ENCODE results near the gene SLC1A3. TPM values are rescaled to one million over a fixed set of nuclear protein-coding genes. Genes with fewer than 3 reads are reported as not detected.

The SLC1A3 gene
- total and polyA plus RNA-seq, 2 donors from 2014 or later, result 1.1 to 27.8 TPM

DNA sequence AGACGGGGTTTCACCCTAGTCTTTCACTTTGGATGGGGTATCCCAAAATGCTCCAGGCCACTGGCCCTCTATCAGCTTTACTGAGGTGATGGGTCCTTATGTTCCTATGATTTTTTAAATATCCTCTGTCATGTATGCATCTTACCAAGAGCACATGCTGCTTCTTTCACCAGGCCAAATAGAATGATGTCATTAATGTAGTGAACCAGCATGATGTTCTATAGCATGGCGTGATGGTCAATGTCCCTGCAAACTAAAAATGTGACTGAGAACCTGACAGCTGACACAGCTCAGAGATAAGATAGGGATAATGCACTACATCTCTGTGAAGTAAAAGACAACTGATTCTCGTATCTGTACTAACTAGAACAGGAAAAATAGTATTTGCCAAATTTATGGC lies 103.6 kb downstream of the SLC1A3 start:
- Histone ChIP-seq H3K9me3 (ENCODE audit: control insufficient read depth in 2 of 3, insufficient read depth in 1 of 3, low read length in 3 of 3) (peaks cover 0 to 3% (median 0%) of the 10 kb centered on the region in 3 donors), H3K9ac (ENCODE audit: low read length in 3 of 3) (no peak overlapping the region), H3K27ac (ENCODE audit: low read depth in 2 of 2, low read length in 2 of 2) (no peak overlapping the region), H3K4me3 (ENCODE audit: low read length in 3 of 3) (no peak overlapping the region), H3K36me3 (ENCODE audit: control insufficient read depth in 2 of 3, insufficient read depth in 3 of 3, low read length in 3 of 3) (no peaks in the 10 kb centered on the region), H3K4me1 (ENCODE audit: control insufficient read depth in 2 of 3, insufficient read depth in 2 of 3, low read depth in 1 of 3, low read length in 3 of 3) (no peaks in the 10 kb centered on the region), H3K27me3 (ENCODE audit: control insufficient read depth, insufficient read depth, low read length) (no peaks in the 10 kb centered on the region)
- no peak for FAIRE-seq
- DNase-seq, result no peak
- intact Hi-C loops (cut with DNase I), result no loop called here
- TF ChIP-seq, protein P1, sequence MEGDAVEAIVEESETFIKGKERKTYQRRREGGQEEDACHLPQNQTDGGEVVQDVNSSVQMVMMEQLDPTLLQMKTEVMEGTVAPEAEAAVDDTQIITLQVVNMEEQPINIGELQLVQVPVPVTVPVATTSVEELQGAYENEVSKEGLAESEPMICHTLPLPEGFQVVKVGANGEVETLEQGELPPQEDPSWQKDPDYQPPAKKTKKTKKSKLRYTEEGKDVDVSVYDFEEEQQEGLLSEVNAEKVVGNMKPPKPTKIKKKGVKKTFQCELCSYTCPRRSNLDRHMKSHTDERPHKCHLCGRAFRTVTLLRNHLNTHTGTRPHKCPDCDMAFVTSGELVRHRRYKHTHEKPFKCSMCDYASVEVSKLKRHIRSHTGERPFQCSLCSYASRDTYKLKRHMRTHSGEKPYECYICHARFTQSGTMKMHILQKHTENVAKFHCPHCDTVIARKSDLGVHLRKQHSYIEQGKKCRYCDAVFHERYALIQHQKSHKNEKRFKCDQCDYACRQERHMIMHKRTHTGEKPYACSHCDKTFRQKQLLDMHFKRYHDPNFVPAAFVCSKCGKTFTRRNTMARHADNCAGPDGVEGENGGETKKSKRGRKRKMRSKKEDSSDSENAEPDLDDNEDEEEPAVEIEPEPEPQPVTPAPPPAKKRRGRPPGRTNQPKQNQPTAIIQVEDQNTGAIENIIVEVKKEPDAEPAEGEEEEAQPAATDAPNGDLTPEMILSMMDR (IDR thresholded peaks at IDR 0.05; ENCODE audit: borderline replicate concordance, extremely low read depth, insufficient read depth), result no peak

DNA sequence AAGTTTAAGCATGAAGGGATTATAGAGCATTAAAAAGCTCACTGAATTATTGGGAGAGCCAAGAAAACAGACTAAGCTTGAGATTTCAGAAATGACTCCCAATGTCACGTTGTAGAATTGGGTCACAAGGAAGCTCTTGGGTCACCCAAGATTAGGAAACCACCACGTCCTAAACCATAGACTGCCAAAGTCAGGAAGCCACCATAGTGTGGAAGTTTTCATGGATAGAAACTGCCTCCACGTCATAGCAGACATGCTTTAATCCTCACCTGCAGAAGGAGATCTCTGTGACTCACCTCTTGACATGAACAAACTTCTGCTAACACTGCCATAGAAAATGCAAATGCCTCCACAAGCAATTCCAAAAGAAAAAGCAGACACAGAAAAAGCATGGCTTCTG lies 106.3 kb downstream of the SLC1A3 start:
- intact Hi-C loops (cut with DNase I), result no loop called here
- Histone ChIP-seq H3K27ac (ENCODE audit: low read depth in 2 of 2, low read length in 2 of 2) (no peak overlapping the region), H3K4me1 (ENCODE audit: control insufficient read depth in 2 of 3, insufficient read depth in 2 of 3, low read depth in 1 of 3, low read length in 3 of 3) (no peaks in the 10 kb centered on the region), H3K9me3 (ENCODE audit: control insufficient read depth in 2 of 3, insufficient read depth in 1 of 3, low read length in 3 of 3) (peaks cover 0 to 2% (median 0%) of the 10 kb centered on the region in 3 donors), H3K9ac (ENCODE audit: low read length in 3 of 3) (no peak overlapping the region), H3K36me3 (ENCODE audit: control insufficient read depth in 2 of 3, insufficient read depth in 3 of 3, low read length in 3 of 3) (no peaks in the 10 kb centered on the region), H3K4me3 (ENCODE audit: low read length in 3 of 3) (no peak overlapping the region), H3K27me3 (ENCODE audit: control insufficient read depth, insufficient read depth, low read length) (no peaks in the 10 kb centered on the region)
- FAIRE-seq (no peak), DNase-seq (no peak)
- TF ChIP-seq, protein P1 (IDR thresholded peaks at IDR 0.05; ENCODE audit: borderline replicate concordance, extremely low read depth, insufficient read depth), result no peak

DNA sequence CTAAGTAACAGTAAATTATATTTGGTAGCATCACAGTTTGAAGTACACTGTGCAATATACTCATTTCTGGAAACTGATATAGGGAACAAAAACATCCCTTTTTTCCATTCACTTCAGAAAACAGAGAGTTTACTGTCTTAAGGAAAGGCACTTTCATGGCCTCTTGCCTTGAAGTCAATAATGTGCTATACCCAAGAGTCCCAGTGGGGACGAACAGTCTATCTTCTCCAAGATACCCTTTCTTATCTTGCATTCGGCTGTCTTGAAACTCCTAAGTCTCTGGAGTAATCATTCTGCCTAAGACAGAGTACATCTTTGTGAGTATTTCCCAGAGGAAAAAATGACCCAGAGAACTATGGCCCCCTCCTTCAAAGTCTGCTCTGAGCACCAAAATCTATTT lies 107.1 kb downstream of the SLC1A3 start:
- Histone ChIP-seq H3K9ac (ENCODE audit: low read length in 3 of 3) (no peak overlapping the region), H3K4me3 (ENCODE audit: low read length in 3 of 3) (no peak overlapping the region), H3K27ac (ENCODE audit: low read depth in 2 of 2, low read length in 2 of 2) (no peak overlapping the region), H3K4me1 (ENCODE audit: control insufficient read depth in 2 of 3, insufficient read depth in 2 of 3, low read depth in 1 of 3, low read length in 3 of 3) (no peaks in the 10 kb centered on the region), H3K36me3 (ENCODE audit: control insufficient read depth in 2 of 3, insufficient read depth in 3 of 3, low read length in 3 of 3) (no peaks in the 10 kb centered on the region), H3K27me3 (ENCODE audit: control insufficient read depth, insufficient read depth, low read length) (no peaks in the 10 kb centered on the region), H3K9me3 (ENCODE audit: control insufficient read depth in 2 of 3, insufficient read depth in 1 of 3, low read length in 3 of 3) (no peaks in the 10 kb centered on the region)
- DNase-seq (no peak), FAIRE-seq (no peak)
- intact Hi-C loops (cut with DNase I), result no loop called here
- TF ChIP-seq, protein P1 (IDR thresholded peaks at IDR 0.05; ENCODE audit: borderline replicate concordance, extremely low read depth, insufficient read depth), result no peak

DNA sequence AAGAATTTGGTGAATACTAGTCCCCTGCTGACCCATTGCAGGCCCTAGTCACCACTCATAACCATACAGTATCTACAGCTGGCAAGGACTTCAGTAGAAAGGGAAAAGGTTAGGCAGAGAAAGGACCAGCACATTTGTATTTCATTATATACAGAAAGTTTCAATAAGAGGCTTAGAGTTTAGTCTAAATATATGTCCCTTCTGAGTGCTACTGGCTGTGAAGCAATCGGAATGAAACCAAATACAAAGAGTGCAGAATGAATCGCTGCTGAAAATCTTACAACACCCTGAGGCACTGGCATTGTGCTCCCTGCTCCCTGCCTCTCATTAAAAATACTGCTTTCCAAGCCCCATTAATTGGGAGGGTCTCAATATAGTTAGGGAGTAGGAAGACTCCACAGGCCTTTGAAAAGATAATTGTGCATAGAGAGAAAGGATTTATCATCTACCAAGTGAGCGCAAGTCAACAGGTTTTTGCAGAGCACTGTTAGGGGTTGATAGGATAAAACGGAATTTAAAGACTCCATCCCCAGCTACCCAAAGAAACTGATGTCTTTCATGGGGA lies 110.8 kb downstream of the SLC1A3 start:
- TF ChIP-seq, protein P1 (IDR thresholded peaks at IDR 0.05; ENCODE audit: borderline replicate concordance, extremely low read depth, insufficient read depth), result no peak
- Histone ChIP-seq H3K9me3 (ENCODE audit: control insufficient read depth in 2 of 3, insufficient read depth in 1 of 3, low read length in 3 of 3) (no peaks in the 10 kb centered on the region), H3K9ac (ENCODE audit: low read length in 3 of 3) (no peak overlapping the region), H3K27ac (ENCODE audit: low read depth in 2 of 2, low read length in 2 of 2) (no peak overlapping the region), H3K27me3 (ENCODE audit: control insufficient read depth, insufficient read depth, low read length) (no peaks in the 10 kb centered on the region), H3K4me1 (ENCODE audit: control insufficient read depth in 2 of 3, insufficient read depth in 2 of 3, low read depth in 1 of 3, low read length in 3 of 3) (no peaks in the 10 kb centered on the region), H3K4me3 (ENCODE audit: low read length in 3 of 3) (no peak overlapping the region), H3K36me3 (ENCODE audit: control insufficient read depth in 2 of 3, insufficient read depth in 3 of 3, low read length in 3 of 3) (no peaks in the 10 kb centered on the region)
- intact Hi-C loops (cut with DNase I), result no loop called here
- FAIRE-seq (no peak), DNase-seq (no peak)
